A172 (cell line): Measurements from ENCODE around the gene PSME4. TPM values are rescaled to one million over a fixed set of nuclear protein-coding genes. Genes with fewer than 3 reads are reported as not detected.
"Not testable (repeated sequence)": the region's sequence is repeated elsewhere in the genome, so short reads cannot be mapped to it uniquely, and the experiment has no call there.

Source experiments
- DNase-seq: peaks from one replicate; pipeline ENCODE4 v3.0.0-alpha.2; 2015; ENCODE audit warnings: low spot score
- total RNA-seq: library from RNA; depleted of rRNA; stranded (reverse); fragments of >200 nt; shearing (Covaris generic); gene quantifications from 2 replicates; pipeline ENCODE4 v1.2.3, GENCODE V29; 2014; rRNA removed

The PSME4 gene
- total RNA-seq, 1 experiment from 2014 or later = 41.1 TPM

GRCh38 chr2:53842891-53843290, 127.9 kb downstream of the PSME4 start:
- DNase-seq = no peak

GRCh38 chr2:53841651-53842050, 129.1 kb downstream of the PSME4 start:
- DNase-seq = not testable (repeated sequence)

- DNase-seq = no peak
These were observed 130.2 kb downstream of the PSME4 start for GRCh38 chr2:53840580-53840979.

GRCh38 chr2:53829980-53830290, 140.9 kb downstream of the PSME4 start:
- not testable (repeated sequence) for DNase-seq

- DNase-seq = no peak
These were observed 141.4 kb downstream of the PSME4 start for GRCh38 chr2:53829273-53829979.

GRCh38 chr2:53828331-53828730, 142.5 kb downstream of the PSME4 start:
- no peak for DNase-seq

- DNase-seq = no peak
These were observed 143.2 kb downstream of the PSME4 start for GRCh38 chr2:53827398-53828175.

GRCh38 chr2:53826587-53827397, 144.0 kb downstream of the PSME4 start:
- no peak for DNase-seq

- DNase-seq = no peak
These were observed 144.8 kb downstream of the PSME4 start for GRCh38 chr2:53826030-53826410.

GRCh38 chr2:53823639-53824038, 147.2 kb downstream of the PSME4 start:
- DNase-seq = not testable (repeated sequence)

- no peak for DNase-seq
These were observed 149.0 kb downstream of the PSME4 start for GRCh38 chr2:53821810-53822209.

- no peak for DNase-seq
These were observed 150.1 kb downstream of the PSME4 start for GRCh38 chr2:53820711-53821110.

GRCh38 chr2:53820048-53820447, 150.7 kb downstream of the PSME4 start:
- no peak for DNase-seq

GRCh38 chr2:53819634-53820033, 151.2 kb downstream of the PSME4 start:
- DNase-seq = no peak

- DNase-seq = no peak
These were observed 151.8 kb downstream of the PSME4 start for GRCh38 chr2:53818854-53819435.

Other genes starting within 250 kb of the PSME4 start
- 22.5 and 30.9 TPM in 2 replicates for gene CHAC2, start 203.2 kb downstream of the PSME4 start, total RNA-seq
- 22.1 and 33.1 TPM in 2 replicates for gene ASB3, start 184.0 kb downstream of the PSME4 start, total RNA-seq
- 68.9 and 76.3 TPM in 2 replicates for gene ERLEC1, start 183.9 kb downstream of the PSME4 start, total RNA-seq
- 0.81 and 1.3 TPM in 2 replicates for gene GPR75, start 111.0 kb downstream of the PSME4 start, total RNA-seq
- gene ACYP2, start 144.6 kb upstream of the PSME4 start, total RNA-seq = 6.4 and 8.9 TPM in 2 replicates